GM19372 (cell line): Measurements from ENCODE around the gene LRRC4.

Experiments used
- ATAC-seq: cut with Tn5 transposase; IDR thresholded peaks from one replicate; pipeline ENCODE4 v1.9.1; 2021; ENCODE audit warnings: mild to moderate bottlenecking, low read depth, moderate library complexity; ENCODE audit not compliant: unreplicated experiment

Gene LRRC4

GRCh38 chr7:128008141-128008540 lies 23.1 kb downstream of the LRRC4 start:
- no peak for ATAC-seq

- no peak for ATAC-seq
These were observed 23.9 kb downstream of the LRRC4 start for GRCh38 chr7:128007303-128007680.

GRCh38 chr7:128006550-128007302 lies 24.5 kb downstream of the LRRC4 start:
- no peak for ATAC-seq

GRCh38 chr7:128005759-128006159 lies 25.5 kb downstream of the LRRC4 start:
- ATAC-seq: no peak

GRCh38 chr7:128005117-128005516 lies 26.1 kb downstream of the LRRC4 start:
- no peak for ATAC-seq

- no peak for ATAC-seq
These were observed 26.6 kb downstream of the LRRC4 start for GRCh38 chr7:128004623-128005022.

- ATAC-seq: no peak
These were observed 27.4 kb downstream of the LRRC4 start for GRCh38 chr7:128003787-128004186.

- ATAC-seq: no peak
These were observed 28.1 kb downstream of the LRRC4 start for GRCh38 chr7:128003167-128003566.

- ATAC-seq: peak; percentile 57
These were observed 30.4 kb downstream of the LRRC4 start for GRCh38 chr7:128000854-128001265.

GRCh38 chr7:128000048-128000447 lies 31.2 kb downstream of the LRRC4 start:
- ATAC-seq: no peak

GRCh38 chr7:127998671-127999070 lies 32.6 kb downstream of the LRRC4 start:
- no peak for ATAC-seq

- ATAC-seq: no peak
These were observed 33.9 kb downstream of the LRRC4 start for GRCh38 chr7:127997226-127997922.

GRCh38 chr7:127996253-127997071 lies 34.8 kb downstream of the LRRC4 start:
- ATAC-seq: no peak

GRCh38 chr7:127995881-127996215 lies 35.4 kb downstream of the LRRC4 start:
- ATAC-seq: no peak

GRCh38 chr7:127995156-127995880 lies 35.9 kb downstream of the LRRC4 start:
- no peak for ATAC-seq

- no peak for ATAC-seq
These were observed 37.2 kb downstream of the LRRC4 start for GRCh38 chr7:127993987-127994386.

- no peak for ATAC-seq
These were observed 37.9 kb downstream of the LRRC4 start for GRCh38 chr7:127993317-127993716.

GRCh38 chr7:127988751-127989150 lies 42.5 kb downstream of the LRRC4 start:
- no peak for ATAC-seq

GRCh38 chr7:127986581-127987521 lies 44.4 kb downstream of the LRRC4 start:
- no peak for ATAC-seq
